B cell (primary cell): Measurements from ENCODE around the gene POLR3GL. TPM values are rescaled to one million over a fixed set of nuclear protein-coding genes. Genes with fewer than 3 reads are reported as not detected.

Experiments
- ATAC-seq: fragments of 200-7000 bp; cut with Tn5 transposase; one replicate; pipeline ENCODE4 v1.10.0; 2021; ENCODE audit warnings: low read depth, mild to moderate bottlenecking, moderate number of reproducible peaks, moderate library complexity
- CTCF ChIA-PET: fragments of 350-600 bp; sonication (Branson Sonifier 250); formaldehyde crosslinking; loops from one replicate; lab custom pipeline; 2021; ENCODE audit warnings: antibody characterized with exemption, inconsistent platforms; lab: Charles Lee
- POLR2A ChIA-PET: fragments of 350-600 bp; sonication (Branson Sonifier 250); formaldehyde crosslinking; loops from one replicate; lab custom pipeline; 2021; ENCODE audit warnings: antibody characterized with exemption; lab: Charles Lee
- DNase-seq: peaks from one replicate; pipeline ENCODE4 v3.0.0; 2013
- H2AFZ ChIP-seq: 2 replicates; pipeline ENCODE4 v1.6.1; 2012; ENCODE audit warnings: mild to moderate bottlenecking, low read depth, low read length; ENCODE audit not compliant: insufficient read depth, poor library complexity, severe bottlenecking
- H3K27ac ChIP-seq, 2 donors: 1 replicate in 1 of 2; 2 replicates in 1 of 2; pipeline ENCODE4 v1.5.1; 2012 to 2013; ENCODE audit warnings: low read length in 2 of 2, mild to moderate bottlenecking in 2 of 2, moderate library complexity in 1 of 2
- H3K27me3 ChIP-seq, 4 experiments: fragments of 200-600 bp in 1 of 4; sonication (generic) in 1 of 4; replicated peaks in 1 of 4; 1 replicate in 2 of 4; 2 replicates in 2 of 4; pipeline versions ENCODE4 v1.6.1 to v1.7.0; 2013 to 2016; ENCODE audit warnings: low read length in 3 of 4, mild to moderate bottlenecking in 2 of 4, mixed read lengths in 1 of 4, moderate library complexity in 1 of 4; ENCODE audit not compliant: insufficient read depth in 4 of 4, control insufficient read depth in 3 of 4; ENCODE audit errors: control extremely low read depth in 1 of 4
- H3K36me3 ChIP-seq, 2 experiments: replicated peaks in 1 of 2; 1 replicate in 1 of 2; 2 replicates in 1 of 2; pipeline versions ENCODE4 v1.6.1 to v1.7.1; 2013; ENCODE audit warnings: low read length in 1 of 2; ENCODE audit not compliant: insufficient read depth in 2 of 2, control insufficient read depth in 1 of 2; ENCODE audit errors: control extremely low read depth in 1 of 2, extremely low read depth in 1 of 2
- H3K4me1 ChIP-seq, 2 donors: fragments of 200-600 bp in 1 of 2; sonication (generic) in 1 of 2; 1 replicate in 1 of 2; 2 replicates in 1 of 2; pipeline versions ENCODE4 v1.5.1 to v1.6.1; 2013 to 2017; ENCODE audit warnings: low read length in 2 of 2; ENCODE audit not compliant: control insufficient read depth in 2 of 2, insufficient read depth in 2 of 2
- H3K4me2 ChIP-seq: replicated peaks from 2 replicates; pipeline ENCODE3; 2012; ENCODE audit warnings: mild to moderate bottlenecking, low read depth, low read length; ENCODE audit not compliant: poor library complexity, severe bottlenecking
- H3K4me3 ChIP-seq, 5 experiments: fragments of 200-600 bp in 1 of 5; sonication (generic) in 1 of 5; 1 replicate in 3 of 5; 2 replicates in 2 of 5; pipeline versions ENCODE4 v1.5.1 to v1.7.0; 2011 to 2016; ENCODE audit warnings: low read length in 4 of 5, mild to moderate bottlenecking in 4 of 5, low read depth in 2 of 5, control low read depth in 1 of 5, moderate library complexity in 1 of 5; ENCODE audit not compliant: insufficient read depth in 1 of 5; ENCODE audit errors: control extremely low read depth in 1 of 5, extremely low read depth in 1 of 5
- H3K79me2 ChIP-seq: fragments of 200-600 bp; sonication (generic); one replicate; pipeline ENCODE4 v1.6.0; 2016; ENCODE audit warnings: low read length; ENCODE audit not compliant: control insufficient read depth, insufficient read depth
- H3K9ac ChIP-seq: fragments of 200-600 bp; sonication (generic); 2 replicates; pipeline ENCODE4 v1.6.1; 2017; ENCODE audit warnings: mild to moderate bottlenecking, low read length, moderate library complexity
- H3K9me3 ChIP-seq, 3 donors: one replicate each; pipeline versions ENCODE4 v1.6.1 to v1.7.1; 2013; ENCODE audit warnings: low read length in 2 of 3; ENCODE audit not compliant: control insufficient read depth in 2 of 3, insufficient read depth in 1 of 3; ENCODE audit errors: control extremely low read depth in 1 of 3
- H4K20me1 ChIP-seq: 2 replicates; pipeline ENCODE4 v1.6.0; 2012; ENCODE audit warnings: mild to moderate bottlenecking, low read length; ENCODE audit not compliant: insufficient read depth, control insufficient read depth, poor library complexity, severe bottlenecking
- H3K27ac Mint-ChIP-seq: one replicate; pipeline ENCODE4 v1.8.0; 2021; ENCODE audit warnings: mixed read lengths
- H3K27me3 Mint-ChIP-seq: one replicate; pipeline ENCODE4 v1.8.0; 2021; ENCODE audit warnings: mixed read lengths
- H3K4me1 Mint-ChIP-seq: one replicate; pipeline ENCODE4 v1.8.0; 2021; ENCODE audit warnings: mixed read lengths
- H3K4me3 Mint-ChIP-seq: one replicate; pipeline ENCODE4 v1.8.0; 2021; ENCODE audit warnings: mixed read lengths
- H3K9me3 Mint-ChIP-seq: one replicate; pipeline ENCODE4 v1.8.0; 2022; ENCODE audit warnings: mixed read lengths; ENCODE audit not compliant: insufficient read depth
- EZH2 ChIP-seq: IDR thresholded peaks from 2 replicates; pipeline ENCODE4 v1.6.1; 2012; ENCODE audit warnings: borderline replicate concordance, low read depth, mild to moderate bottlenecking, moderate library complexity, low read length; ENCODE audit not compliant: insufficient read depth, poor library complexity, severe bottlenecking
- WGBS: methylation state at CpG from one replicate; pipeline ENCODE4 v1.1.5; 2013; ENCODE audit warnings: missing lambda C conversion rate; ENCODE audit not compliant: insufficient coverage; 5-methylcytosine and 5-hydroxymethylcytosine counted together
- intact Hi-C: fragments of 100-400 bp; cut with micrococcal nuclease; formaldehyde crosslinking; loops from one replicate; pipeline ENCODE4 v1.10.0; 2022
- polyA plus RNA-seq: library from polyadenylated mRNA; depleted of rRNA; stranded (reverse); fragments of >200 nt; gene quantifications from 2 replicates; pipeline ENCODE4 v1.2.3, GENCODE V29; 2012
- total RNA-seq, 2 donors: library from RNA; stranded (reverse); fragments of 120-200 nt in 1 of 2; gene quantifications; 1 replicate in 1 of 2; 2 replicates in 1 of 2; pipeline versions ENCODE4 v1.2.3 to v1.2.4, GENCODE V29; 2013 to 2022
- TF ChIP-seq, protein P1 (sequence below): fragments of 200-600 bp; IDR thresholded peaks from one replicate; pipeline ENCODE4 v1.8.0; 2022; ENCODE audit warnings: antibody characterized with exemption, mild to moderate bottlenecking

The POLR3GL gene
- total and polyA plus RNA-seq, 2 donors (not counting 1 experiment from before 2014, with no cell fraction given): 17.6 to 33.3 TPM

DNA sequence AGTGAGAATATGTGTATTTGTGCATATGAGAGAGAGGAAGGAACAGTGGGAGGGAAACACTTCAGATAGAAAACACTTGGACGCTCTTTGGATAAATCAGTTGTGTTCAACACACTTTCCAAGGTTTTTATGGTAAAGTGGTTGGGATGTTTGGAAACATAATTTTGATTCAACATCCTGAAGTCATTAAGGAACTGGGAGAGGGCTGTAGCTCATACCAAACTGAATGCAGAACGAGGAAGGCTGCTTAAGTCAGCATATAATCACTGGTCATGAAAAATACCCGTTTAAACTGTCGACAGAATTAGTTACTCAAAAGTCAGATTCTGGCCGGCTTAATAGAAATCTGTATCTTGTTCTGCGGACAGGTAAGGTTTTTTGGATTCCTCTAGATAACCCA is 21.6 kb upstream of the POLR3GL start:
- Histone ChIP-seq H3K4me3 (no peak overlapping the region), H4K20me1 (no peaks in the 10 kb centered on the region), H3K79me2 (no peaks in the 10 kb centered on the region), H3K4me1 (no peaks in the 10 kb centered on the region), H3K9me3 (no peaks in the 10 kb centered on the region), H3K36me3 (peaks cover 3 to 26% of the 10 kb centered on the region in 2 experiments), H3K9ac (no peak overlapping the region), H3K27me3 (no peaks in the 10 kb centered on the region), H3K27ac (no peak overlapping the region), H2AFZ (no peak overlapping the region), H3K4me2 (no peak overlapping the region)
- DNase-seq: no peak
- CTCF ChIA-PET: interaction anchor here (1.2 to 1.4 kb wide), 3 partner anchors 11 to 15 kb away, joined by 3 to 4 read pairs (median 3); partner anchors contain the start of gene LIX1L
- Mint-ChIP-seq H3K27me3 (no peaks in the 10 kb centered on the region), H3K27ac (no peak overlapping the region), H3K9me3 (no peaks in the 10 kb centered on the region), H3K4me1 (no peaks in the 10 kb centered on the region), H3K4me3 (no peak overlapping the region)
- 96% methylated on average over 6 of the region's 6 CpGs for WGBS
- POLR2A ChIA-PET: no interaction called here
- ATAC-seq: no peak
- intact Hi-C loops: no loop called here
- TF ChIP-seq EZH2: no peak
- TF ChIP-seq, protein P1, sequence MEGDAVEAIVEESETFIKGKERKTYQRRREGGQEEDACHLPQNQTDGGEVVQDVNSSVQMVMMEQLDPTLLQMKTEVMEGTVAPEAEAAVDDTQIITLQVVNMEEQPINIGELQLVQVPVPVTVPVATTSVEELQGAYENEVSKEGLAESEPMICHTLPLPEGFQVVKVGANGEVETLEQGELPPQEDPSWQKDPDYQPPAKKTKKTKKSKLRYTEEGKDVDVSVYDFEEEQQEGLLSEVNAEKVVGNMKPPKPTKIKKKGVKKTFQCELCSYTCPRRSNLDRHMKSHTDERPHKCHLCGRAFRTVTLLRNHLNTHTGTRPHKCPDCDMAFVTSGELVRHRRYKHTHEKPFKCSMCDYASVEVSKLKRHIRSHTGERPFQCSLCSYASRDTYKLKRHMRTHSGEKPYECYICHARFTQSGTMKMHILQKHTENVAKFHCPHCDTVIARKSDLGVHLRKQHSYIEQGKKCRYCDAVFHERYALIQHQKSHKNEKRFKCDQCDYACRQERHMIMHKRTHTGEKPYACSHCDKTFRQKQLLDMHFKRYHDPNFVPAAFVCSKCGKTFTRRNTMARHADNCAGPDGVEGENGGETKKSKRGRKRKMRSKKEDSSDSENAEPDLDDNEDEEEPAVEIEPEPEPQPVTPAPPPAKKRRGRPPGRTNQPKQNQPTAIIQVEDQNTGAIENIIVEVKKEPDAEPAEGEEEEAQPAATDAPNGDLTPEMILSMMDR: no peak

- Mint-ChIP-seq H3K27me3 (no peaks in the 10 kb centered on the region), H3K9me3 (no peaks in the 10 kb centered on the region), H3K4me3 (no peak overlapping the region), H3K27ac (no peak overlapping the region), H3K4me1 (no peaks in the 10 kb centered on the region)
- H3K4me1 ChIP-seq: no peaks in the 10 kb centered on the region
- no peak overlapping the region for H2AFZ ChIP-seq
- H4K20me1 ChIP-seq: no peaks in the 10 kb centered on the region
- ATAC-seq (no peak), DNase-seq (no peak)
- no peak overlapping the region for H3K9ac ChIP-seq
- WGBS: 100% methylated on average over 1 of the region's 3 CpGs
- H3K4me2 ChIP-seq: no peak overlapping the region
- H3K79me2 ChIP-seq: peaks cover 10% of the 10 kb centered on the region
- intact Hi-C loops: no loop called here
- H3K27ac ChIP-seq: no peak overlapping the region
- no peaks in the 10 kb centered on the region for H3K9me3 ChIP-seq
- H3K4me3 ChIP-seq: no peak overlapping the region
- no peaks in the 10 kb centered on the region for H3K27me3 ChIP-seq
- H3K36me3 ChIP-seq: peaks cover 3 to 26% of the 10 kb centered on the region in 2 experiments
- CTCF ChIA-PET: interaction anchor here (0.9 to 1.1 kb wide), 2 partner anchors 35 kb away, joined by 3 to 4 read pairs; no protein-coding TSS in a partner anchor
- POLR2A ChIA-PET: interaction anchor here (0.6 to 0.7 kb wide), 2 partner anchors 14 to 20 kb away, joined by 3 to 5 read pairs; partner anchors contain the start of genes ANKRD34A and POLR3GL
- TF ChIP-seq, protein P1: no peak
- no peak for TF ChIP-seq EZH2
Measured at GRCh38 chr1:145944532-145944931, 20.0 kb upstream of the POLR3GL start.
